Hematopoietic multipotent progenitor cell treated with erythropoietin and hydrocortisone succinate and interleukin-3 and kit ligand, for 6 days (in vitro differentiated cells): ENCODE data around the gene STKLD1.

ENCODE experiments used
- DNase-seq: peaks from one replicate; pipeline ENCODE4 v3.0.0-alpha.2; 2015

STKLD1 gene

GRCh38 chr9:133346021-133346785 is 30.0 kb upstream of the STKLD1 start:
- no peak for DNase-seq

GRCh38 chr9:133347515-133347984 is 28.6 kb upstream of the STKLD1 start:
- DNase-seq = peak; percentile 58

- DNase-seq = peak; percentile 98
Observed at GRCh38 chr9:133347985-133348717, 28.0 kb upstream of the STKLD1 start, which contains the start of the genes MED22 and RPL7A. TSS of gene MED22 (minus strand) at chr9:133348131. CDS start at chr9:133346662, 1,469 bp downstream. TSS of gene RPL7A (plus strand) at chr9:133348218. CDS start at chr9:133348244, 26 bp downstream.

- DNase-seq = no peak
Observed at GRCh38 chr9:133348718-133349573, 27.2 kb upstream of the STKLD1 start.

GRCh38 chr9:133349965-133350616 is 26.1 kb upstream of the STKLD1 start:
- DNase-seq = no peak

- DNase-seq = no peak
Observed at GRCh38 chr9:133351526-133351907, 24.6 kb upstream of the STKLD1 start.

GRCh38 chr9:133351908-133352634 is 24.1 kb upstream of the STKLD1 start:
- peak; percentile 88 for DNase-seq

- DNase-seq = no peak
Observed at GRCh38 chr9:133352635-133353340, 23.4 kb upstream of the STKLD1 start.

- DNase-seq = no peak
Observed at GRCh38 chr9:133353548-133353947, 22.6 kb upstream of the STKLD1 start.

- DNase-seq = no peak
Observed at GRCh38 chr9:133354766-133355165, 21.4 kb upstream of the STKLD1 start.

- DNase-seq = peak; percentile 50
Observed at GRCh38 chr9:133355881-133356357, 20.2 kb upstream of the STKLD1 start.

- peak; percentile 92 for DNase-seq
Observed at GRCh38 chr9:133356391-133357091, 19.6 kb upstream of the STKLD1 start, which contains the start of the genes SURF1 and SURF2. TSS of gene SURF1 (minus strand) at chr9:133356487. CDS start at chr9:133356453, 34 bp downstream. TSS of gene SURF2 (plus strand) at chr9:133356550. CDS start at chr9:133356593, 43 bp downstream.

- no peak for DNase-seq
Observed at GRCh38 chr9:133357656-133358055, 18.5 kb upstream of the STKLD1 start.

- peak; percentile 85 for DNase-seq
Observed at GRCh38 chr9:133359399-133360175, 16.6 kb upstream of the STKLD1 start.

GRCh38 chr9:133360400-133361393 is 15.5 kb upstream of the STKLD1 start:
- no peak for DNase-seq

- no peak for DNase-seq
Observed at GRCh38 chr9:133361507-133362092, 14.6 kb upstream of the STKLD1 start.

- DNase-seq = peak; percentile 75
Observed at GRCh38 chr9:133362359-133363044, 13.7 kb upstream of the STKLD1 start.
